ENCODE results near the gene C11orf87. TPM values are rescaled to one million over a fixed set of nuclear protein-coding genes. Genes with fewer than 3 reads are reported as not detected.
A peak's percentile ranks its signal among the peaks of the same experiment; 100 is the strongest.

Gene C11orf87
- total RNA-seq, 1 donor from 2014 or later: not detected

DNA sequence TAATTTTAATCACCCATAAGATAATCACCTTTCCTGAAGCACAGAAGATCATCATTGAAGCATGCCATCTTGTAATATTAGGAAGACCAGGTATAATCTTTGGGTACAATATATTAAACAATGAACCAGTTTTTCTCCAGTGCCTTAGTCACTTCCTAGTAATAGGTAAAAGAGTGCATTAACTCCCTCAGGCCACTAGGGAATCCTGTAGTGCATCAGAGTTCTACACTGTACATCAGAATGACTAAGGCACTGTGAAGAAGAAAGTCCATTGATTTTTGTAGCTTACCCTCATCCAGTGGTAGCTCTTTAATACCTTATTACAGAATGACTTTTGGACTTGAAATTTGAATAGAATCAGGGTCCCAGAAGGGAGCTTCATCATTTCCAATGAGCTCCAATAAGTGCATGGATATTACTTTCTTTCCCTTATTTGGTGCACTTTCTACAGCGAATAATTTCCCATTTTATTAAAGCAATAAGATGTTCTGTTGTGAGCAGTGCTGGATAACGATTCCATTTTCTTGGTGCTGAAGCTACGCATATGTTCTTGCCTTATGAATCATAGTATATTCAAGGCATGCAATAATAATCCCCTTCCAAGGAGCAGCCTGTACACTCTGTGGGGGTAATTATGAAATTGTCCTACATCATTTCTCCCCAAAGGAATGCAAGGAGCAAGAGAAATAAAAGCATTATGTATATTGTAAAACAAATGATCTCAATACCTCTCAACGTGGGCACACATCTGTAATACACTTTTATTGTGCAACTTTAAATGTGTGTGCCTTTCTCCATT lies 4.7 kb downstream of the C11orf87 start:
- H3K27me3 ChIP-seq (ENCODE audit: control insufficient read depth, insufficient read depth, low read length): peaks cover 28% of the 10 kb centered on the region
- no peak overlapping the region for H3K4me3 ChIP-seq (ENCODE audit: low read depth, low read length)
- no peaks in the 10 kb centered on the region for H3K36me3 ChIP-seq (ENCODE audit: control insufficient read depth, insufficient read depth, low read length)
- DNase-seq (ENCODE audit: low read depth): no peak
- TF ChIP-seq, protein P1, sequence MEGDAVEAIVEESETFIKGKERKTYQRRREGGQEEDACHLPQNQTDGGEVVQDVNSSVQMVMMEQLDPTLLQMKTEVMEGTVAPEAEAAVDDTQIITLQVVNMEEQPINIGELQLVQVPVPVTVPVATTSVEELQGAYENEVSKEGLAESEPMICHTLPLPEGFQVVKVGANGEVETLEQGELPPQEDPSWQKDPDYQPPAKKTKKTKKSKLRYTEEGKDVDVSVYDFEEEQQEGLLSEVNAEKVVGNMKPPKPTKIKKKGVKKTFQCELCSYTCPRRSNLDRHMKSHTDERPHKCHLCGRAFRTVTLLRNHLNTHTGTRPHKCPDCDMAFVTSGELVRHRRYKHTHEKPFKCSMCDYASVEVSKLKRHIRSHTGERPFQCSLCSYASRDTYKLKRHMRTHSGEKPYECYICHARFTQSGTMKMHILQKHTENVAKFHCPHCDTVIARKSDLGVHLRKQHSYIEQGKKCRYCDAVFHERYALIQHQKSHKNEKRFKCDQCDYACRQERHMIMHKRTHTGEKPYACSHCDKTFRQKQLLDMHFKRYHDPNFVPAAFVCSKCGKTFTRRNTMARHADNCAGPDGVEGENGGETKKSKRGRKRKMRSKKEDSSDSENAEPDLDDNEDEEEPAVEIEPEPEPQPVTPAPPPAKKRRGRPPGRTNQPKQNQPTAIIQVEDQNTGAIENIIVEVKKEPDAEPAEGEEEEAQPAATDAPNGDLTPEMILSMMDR (IDR thresholded peaks at IDR 0.05; ENCODE audit: insufficient read depth, low read length, poor library complexity, severe bottlenecking): peak; percentile 18

DNA sequence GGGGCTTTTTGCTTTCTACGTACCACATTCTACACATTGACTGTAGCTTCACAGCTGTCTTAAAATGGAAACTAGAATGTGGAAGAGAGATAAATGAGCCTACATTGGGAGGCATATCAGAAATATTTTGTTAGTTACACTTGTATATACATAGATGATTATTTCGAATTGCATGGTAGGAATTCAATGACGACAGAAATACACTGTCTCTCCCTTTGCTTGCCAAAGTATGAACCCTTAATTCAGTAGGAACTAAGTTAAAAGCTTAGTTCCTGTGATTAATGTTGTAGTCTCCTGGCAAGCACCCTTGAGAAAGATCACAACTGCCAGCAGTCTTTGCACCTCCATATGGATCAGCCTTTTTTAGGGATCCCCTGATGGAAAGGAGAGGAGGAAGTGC lies 10.1 kb downstream of the C11orf87 start:
- Histone ChIP-seq H3K4me3 (ENCODE audit: low read depth, low read length) (no peak overlapping the region), H3K36me3 (ENCODE audit: control insufficient read depth, insufficient read depth, low read length) (no peaks in the 10 kb centered on the region), H3K27me3 (ENCODE audit: control insufficient read depth, insufficient read depth, low read length) (no peaks in the 10 kb centered on the region)
- DNase-seq (ENCODE audit: low read depth): no peak
- TF ChIP-seq, protein P1 (IDR thresholded peaks at IDR 0.05; ENCODE audit: insufficient read depth, low read length, poor library complexity, severe bottlenecking): no peak

DNA sequence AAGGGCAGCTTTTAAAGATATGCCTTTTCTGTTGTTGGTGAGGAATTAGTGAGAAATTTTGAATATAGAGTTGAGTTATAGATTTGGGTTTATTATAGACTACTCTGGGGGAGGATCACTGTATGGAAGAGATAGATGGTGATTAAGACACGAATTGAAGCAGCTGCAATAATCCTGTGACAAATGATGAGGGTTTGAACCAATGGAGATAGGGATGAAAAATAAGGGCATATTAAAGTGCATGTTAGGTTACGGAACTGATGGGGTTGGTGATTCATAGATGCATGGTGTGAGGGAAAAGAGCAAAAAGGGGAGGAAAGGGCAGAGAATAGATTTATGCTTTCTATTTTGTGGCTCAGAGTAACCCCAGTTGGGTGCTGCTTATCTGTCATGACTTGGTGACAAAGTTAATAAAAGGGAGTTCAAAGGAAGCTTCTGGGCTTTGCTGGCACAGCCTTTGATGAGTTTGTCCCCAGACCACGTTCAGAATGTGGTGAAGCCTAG lies 11.8 kb downstream of the C11orf87 start:
- H3K36me3 ChIP-seq (ENCODE audit: control insufficient read depth, insufficient read depth, low read length): no peaks in the 10 kb centered on the region
- H3K4me3 ChIP-seq (ENCODE audit: low read depth, low read length): no peak overlapping the region
- no peak for DNase-seq (ENCODE audit: low read depth)
- no peaks in the 10 kb centered on the region for H3K27me3 ChIP-seq (ENCODE audit: control insufficient read depth, insufficient read depth, low read length)
- TF ChIP-seq, protein P1 (IDR thresholded peaks at IDR 0.05; ENCODE audit: insufficient read depth, low read length, poor library complexity, severe bottlenecking): no peak

DNA sequence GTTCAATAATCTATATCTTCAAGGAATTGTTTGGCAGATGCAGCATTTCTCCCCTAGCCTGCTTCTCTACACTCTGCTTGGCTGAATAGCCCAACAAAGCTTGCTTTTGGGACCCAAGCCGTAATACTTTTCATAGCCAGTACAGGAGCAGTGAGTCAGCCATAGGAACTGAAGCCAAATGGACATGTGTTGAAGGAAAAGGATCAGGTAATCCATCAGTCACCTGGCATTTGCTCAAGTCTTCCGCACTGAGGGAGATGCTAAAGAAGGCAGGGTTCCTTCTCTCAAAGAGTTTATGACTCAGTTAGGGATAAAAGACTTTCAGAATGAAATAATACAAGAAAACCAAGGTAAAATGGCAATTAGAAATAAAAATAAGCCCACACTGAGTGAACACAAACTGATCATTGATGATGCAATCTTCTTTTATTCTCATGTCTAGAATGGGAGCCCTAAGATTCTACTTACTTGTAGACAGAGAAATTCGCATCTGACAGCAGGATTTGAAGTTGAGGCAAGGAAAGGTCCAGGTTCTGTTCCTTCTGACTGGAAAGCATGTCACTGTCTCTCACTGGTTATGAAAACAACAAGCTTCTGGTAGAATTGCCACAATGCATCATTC lies 13.2 kb downstream of the C11orf87 start:
- no peaks in the 10 kb centered on the region for H3K36me3 ChIP-seq (ENCODE audit: control insufficient read depth, insufficient read depth, low read length)

DNA sequence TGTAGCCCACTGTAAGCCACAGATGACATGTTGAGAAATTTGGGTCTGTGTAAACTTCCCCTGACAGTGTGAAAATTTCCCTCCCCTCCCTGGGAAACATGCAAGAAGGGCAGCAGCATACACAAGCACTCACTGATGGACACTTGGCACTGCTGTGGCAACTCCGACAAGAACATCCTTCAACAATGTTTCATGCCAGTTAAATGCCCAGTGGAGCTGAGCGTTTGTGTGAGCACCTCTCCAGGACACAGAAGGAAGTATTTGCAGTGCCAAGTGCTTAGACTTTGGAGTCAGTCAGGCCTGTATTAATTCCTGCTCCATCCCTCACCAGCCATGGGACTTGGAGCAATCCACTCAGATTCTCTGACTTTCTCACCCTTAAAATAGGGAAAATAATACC lies 17.7 kb downstream of the C11orf87 start:
- no peak overlapping the region for H3K4me3 ChIP-seq (ENCODE audit: low read depth, low read length)
- H3K27me3 ChIP-seq (ENCODE audit: control insufficient read depth, insufficient read depth, low read length): no peaks in the 10 kb centered on the region
- no peak for DNase-seq (ENCODE audit: low read depth)
- TF ChIP-seq, protein P1 (IDR thresholded peaks at IDR 0.05; ENCODE audit: insufficient read depth, low read length, poor library complexity, severe bottlenecking): no peak
- no peaks in the 10 kb centered on the region for H3K36me3 ChIP-seq (ENCODE audit: control insufficient read depth, insufficient read depth, low read length)

More for the DNA sequence above, 13.2 kb downstream of the C11orf87 start:
- TF ChIP-seq, protein P1 (IDR thresholded peaks at IDR 0.05; ENCODE audit: insufficient read depth, low read length, poor library complexity, severe bottlenecking): no peak
- no peaks in the 10 kb centered on the region for H3K27me3 ChIP-seq (ENCODE audit: control insufficient read depth, insufficient read depth, low read length)
- no peak for DNase-seq (ENCODE audit: low read depth)
- no peak overlapping the region for H3K4me3 ChIP-seq (ENCODE audit: low read depth, low read length)
